Ishikawa (cell line): ENCODE results near the gene HJURP.

Experiments used
- CEBPB ChIP-seq: IDR thresholded peaks from 2 replicates; pipeline ENCODE4 v1.6.1; 2012
- CREB1 ChIP-seq: IDR thresholded peaks from 2 replicates; pipeline ENCODE4 v1.6.1; 2012; ENCODE audit warnings: low read depth
- EP300 ChIP-seq: IDR thresholded peaks from 2 replicates; pipeline ENCODE4 v1.6.1; 2012; ENCODE audit warnings: borderline replicate concordance
- MAX ChIP-seq: IDR thresholded peaks from 2 replicates; pipeline ENCODE4 v1.6.1; 2012
- RAD21 ChIP-seq: IDR thresholded peaks from 2 replicates; pipeline ENCODE4 v1.6.1; 2012; ENCODE audit warnings: low read depth
- TAF1 ChIP-seq: IDR thresholded peaks from 2 replicates; pipeline ENCODE4 v1.6.1; 2012; ENCODE audit warnings: low read depth, mild to moderate bottlenecking
- TCF12 ChIP-seq: IDR thresholded peaks from 2 replicates; pipeline ENCODE4 v1.6.1; 2012; ENCODE audit warnings: low read depth
- TEAD4 ChIP-seq: IDR thresholded peaks from 2 replicates; pipeline ENCODE4 v1.6.1; 2012
- USF1 ChIP-seq: IDR thresholded peaks from 2 replicates; pipeline ENCODE4 v1.6.1; 2012
- YY1 ChIP-seq: IDR thresholded peaks from 2 replicates; pipeline ENCODE4 v1.6.1; 2012; ENCODE audit warnings: low read depth

GRCh38 chr2:233828546-233829192 lies 25.7 kb downstream of the HJURP start:
- TF ChIP-seq CEBPB (no peak), USF1 (no peak), TCF12 (no peak), EP300 (no peak), TEAD4 (no peak), CREB1 (no peak), YY1 (no peak), TAF1 (no peak), RAD21 (no peak), MAX (no peak)
